GM08714 (cell line): ENCODE results near the gene PRR18.

ENCODE experiments used
- H3K4me3 ChIP-seq: fragments of 200-500 bp; sonication (Bioruptor generic); 2 replicates; pipeline ENCODE4 v1.5.1; 2014; ENCODE audit warnings: mild to moderate bottlenecking, low read length, inconsistent platforms
- ZNF274 ChIP-seq: IDR thresholded peaks from 2 replicates; pipeline ENCODE4 v1.6.1; 2012; ENCODE audit warnings: mild to moderate bottlenecking, low read depth, low read length

Gene PRR18

GRCh38 chr6:166306378-166307081 is 1.7 kb downstream of the PRR18 start:
- H3K4me3 ChIP-seq, result no peak overlapping the region

DNA sequence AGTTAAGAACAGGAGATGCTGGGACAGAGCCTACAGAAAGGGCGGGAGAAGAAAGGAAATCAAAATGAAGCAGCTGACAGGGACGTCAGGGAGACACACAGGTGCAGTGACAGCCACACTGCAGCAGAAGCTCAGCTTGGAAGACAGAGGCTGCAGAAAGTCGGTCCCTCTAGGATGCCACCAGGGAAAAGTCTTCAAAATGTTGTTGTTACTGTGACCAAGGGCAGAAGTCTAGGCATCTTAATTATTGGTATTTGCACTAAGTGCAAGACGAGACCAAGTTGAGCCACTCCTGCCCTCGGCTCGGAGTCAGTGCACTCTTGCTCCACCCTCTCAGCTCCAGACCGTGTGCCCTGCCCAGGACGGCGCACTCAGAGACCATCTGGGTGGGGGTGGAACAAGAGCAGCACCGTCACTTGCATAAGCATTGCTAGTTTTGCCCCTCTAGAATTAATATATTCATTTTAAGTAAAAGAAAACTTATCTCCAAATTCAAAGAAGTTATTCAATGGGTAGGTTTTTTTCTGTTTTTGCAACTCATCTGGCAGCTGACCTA is 2.6 kb downstream of the PRR18 start:
- H3K4me3 ChIP-seq, result no peak overlapping the region
- no peak for TF ChIP-seq ZNF274

More at GRCh38 chr6:166306378-166307081, 1.7 kb downstream of the PRR18 start:
- TF ChIP-seq ZNF274, result no peak

- H3K4me3 ChIP-seq, result no peak overlapping the region
- no peak for TF ChIP-seq ZNF274
Measured at GRCh38 chr6:166304106-166304505, 4.1 kb downstream of the PRR18 start.

GRCh38 chr6:166301611-166302529 is 6.3 kb downstream of the PRR18 start:
- no peak overlapping the region for H3K4me3 ChIP-seq
- no peak for TF ChIP-seq ZNF274

DNA sequence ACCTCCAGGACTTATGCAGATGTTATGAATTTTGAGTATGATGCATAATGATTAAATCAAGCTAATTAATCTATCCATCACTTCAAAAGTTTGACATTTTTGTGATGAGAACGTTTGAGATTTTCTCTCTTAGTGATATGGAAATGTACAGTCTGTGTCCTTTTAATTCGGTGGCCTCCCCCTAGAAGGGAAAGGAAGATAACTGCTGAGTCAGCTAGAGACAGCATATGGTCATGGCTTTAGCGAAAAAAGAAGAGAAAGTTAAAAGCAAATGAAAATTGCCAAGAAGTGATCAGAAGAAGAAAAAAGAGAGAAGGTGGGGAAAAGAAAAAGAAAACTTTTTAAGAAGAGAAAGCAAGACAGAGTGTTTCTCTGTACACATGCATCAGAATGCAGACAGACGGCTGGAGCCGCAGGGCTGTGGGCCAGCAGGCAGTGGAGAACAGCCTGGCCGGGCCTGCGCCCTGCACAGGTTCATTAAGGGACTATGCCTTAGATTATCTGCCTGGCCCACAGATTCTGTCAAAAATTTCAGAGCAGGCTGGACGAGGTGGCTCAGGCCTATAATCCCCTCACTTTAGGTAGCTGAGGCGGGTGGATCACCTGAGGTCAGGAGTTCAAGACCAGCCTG is 7.7 kb downstream of the PRR18 start:
- no peak for TF ChIP-seq ZNF274

DNA sequence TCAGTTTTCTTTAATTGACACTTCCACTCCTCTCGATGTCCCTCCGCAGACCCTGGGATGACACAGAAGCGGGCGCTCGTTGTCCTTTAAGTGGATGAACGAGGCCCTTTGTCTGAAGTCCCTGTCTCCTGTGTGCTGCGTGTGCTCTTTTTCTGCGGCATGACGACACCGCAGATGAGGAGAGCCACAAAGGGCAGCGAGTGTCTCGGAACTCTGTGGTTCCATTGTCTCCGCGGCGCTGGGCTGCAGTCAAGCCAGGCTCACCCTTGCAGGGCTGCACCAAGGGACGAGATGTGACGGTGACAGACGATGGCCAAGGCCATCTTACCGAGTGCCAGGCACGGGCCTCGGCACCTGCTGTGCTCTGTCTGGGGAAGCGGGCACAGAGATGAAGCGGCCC is 10.6 kb downstream of the PRR18 start:
- no peak overlapping the region for H3K4me3 ChIP-seq
- TF ChIP-seq ZNF274, result no peak

More for the DNA sequence above, 7.7 kb downstream of the PRR18 start:
- no peak overlapping the region for H3K4me3 ChIP-seq

GRCh38 chr6:166296035-166296883 is 11.9 kb downstream of the PRR18 start:
- TF ChIP-seq ZNF274, result no peak
- H3K4me3 ChIP-seq, result no peak overlapping the region

DNA sequence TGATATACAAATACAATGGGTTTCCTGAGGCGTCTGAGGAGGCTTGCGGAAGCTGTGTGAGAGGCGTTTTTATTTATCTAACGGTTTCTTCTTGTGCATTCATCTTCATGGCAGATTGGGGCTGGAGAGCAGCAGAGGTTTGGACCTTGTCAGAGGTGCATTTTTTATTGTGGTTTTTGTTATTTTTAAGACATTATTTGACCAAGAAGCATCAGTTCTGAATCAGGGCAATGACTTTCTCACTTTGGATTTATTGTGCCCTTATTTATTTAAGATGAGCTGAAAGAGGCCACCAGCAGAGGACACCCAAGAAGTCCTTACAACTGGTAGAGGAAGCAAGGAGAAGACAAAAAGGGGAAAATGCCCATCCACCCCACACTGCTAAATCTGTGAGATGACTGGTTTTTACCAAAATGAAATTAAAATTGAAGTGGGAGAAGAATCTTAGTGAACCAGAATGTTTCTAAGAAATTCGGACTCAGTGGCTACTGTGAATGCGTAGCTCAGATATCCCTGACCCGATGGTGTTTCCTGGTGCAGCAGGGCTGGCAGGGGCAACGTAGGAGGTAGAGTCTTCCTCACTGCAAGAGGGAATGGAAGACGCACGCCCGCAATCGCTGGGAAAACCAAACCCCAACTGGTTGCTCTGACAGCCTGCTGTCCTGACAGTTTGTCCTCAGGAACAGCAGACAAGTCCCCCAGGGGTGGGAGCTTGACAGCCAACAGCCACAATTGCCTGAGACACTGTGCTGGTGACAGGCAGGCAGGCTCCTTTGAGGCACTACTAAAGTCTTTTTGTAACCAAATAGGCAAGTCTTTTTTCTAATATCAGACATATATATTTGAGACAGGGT is 14.2 kb downstream of the PRR18 start:
- no peak for TF ChIP-seq ZNF274
- no peak overlapping the region for H3K4me3 ChIP-seq

GRCh38 chr6:166289207-166290060 is 18.8 kb downstream of the PRR18 start:
- no peak overlapping the region for H3K4me3 ChIP-seq
- TF ChIP-seq ZNF274, result no peak

GRCh38 chr6:166286839-166287271 is 21.3 kb downstream of the PRR18 start:
- TF ChIP-seq ZNF274, result no peak
- H3K4me3 ChIP-seq, result no peak overlapping the region

DNA sequence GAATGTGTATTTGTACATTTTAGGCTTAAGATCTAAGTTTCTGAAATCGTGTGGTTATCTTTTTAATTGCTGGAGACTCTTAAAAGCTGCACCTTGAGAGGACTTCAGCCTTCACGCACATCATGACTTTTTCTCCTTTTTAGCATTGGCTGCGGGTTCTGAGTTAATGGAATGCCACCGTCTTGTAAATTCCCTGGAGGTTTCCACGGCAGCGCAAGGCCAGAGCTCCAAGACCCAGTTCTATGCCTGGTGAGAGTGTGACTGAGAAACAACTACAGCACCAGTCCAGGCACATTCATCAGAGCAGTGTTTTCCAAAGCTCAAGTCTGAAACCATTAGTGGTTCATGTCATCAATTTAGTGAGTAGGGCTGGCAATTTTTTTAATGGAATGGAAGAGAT is 23.0 kb downstream of the PRR18 start:
- TF ChIP-seq ZNF274, result no peak

GRCh38 chr6:166284640-166285039 is 23.6 kb downstream of the PRR18 start:
- no peak overlapping the region for H3K4me3 ChIP-seq
- TF ChIP-seq ZNF274, result no peak

More for the DNA sequence above, 23.0 kb downstream of the PRR18 start:
- H3K4me3 ChIP-seq, result no peak overlapping the region
